Activated CD8-positive, alpha-beta memory T cell treated with anti-CD3 and anti-CD28 coated beads, Interleukin-2, amount 10 ng/mL, durations not matched to agents 7 days and 5 days (primary cell): Measurements from ENCODE around the gene RRAGD. TPM values are rescaled to one million over a fixed set of nuclear protein-coding genes. Genes with fewer than 3 reads are reported as not detected.
A peak's percentile ranks its signal among the peaks of the same experiment; 100 is the strongest.

Experiments used
- ATAC-seq: fragments of 150-1000 bp; cut with Tn5 transposase; one replicate; pipeline ENCODE4 v1.10.0; 2021; ENCODE audit warnings: moderate library complexity
- CTCF ChIA-PET: fragments of 350-600 bp; sonication (Branson Sonifier 250); formaldehyde crosslinking; loops from one replicate; lab custom pipeline; 2021; ENCODE audit warnings: antibody characterized with exemption; lab: Charles Lee
- DNase-seq: peaks from one replicate; pipeline ENCODE4 v3.0.0-alpha.2; 2020
- H3K27ac Mint-ChIP-seq: one replicate; pipeline ENCODE4 v1.8.0; 2021; ENCODE audit warnings: mild to moderate bottlenecking, mixed read lengths
- H3K27me3 Mint-ChIP-seq: one replicate; pipeline ENCODE4 v1.8.0; 2021; ENCODE audit warnings: mixed read lengths
- H3K36me3 Mint-ChIP-seq: one replicate; pipeline ENCODE4 v1.8.0; 2021; ENCODE audit warnings: mild to moderate bottlenecking, mixed read lengths
- H3K4me1 Mint-ChIP-seq: one replicate; pipeline ENCODE4 v1.8.0; 2021; ENCODE audit warnings: mixed read lengths
- H3K4me3 Mint-ChIP-seq: one replicate; pipeline ENCODE4 v1.8.0; 2021; ENCODE audit warnings: mild to moderate bottlenecking, moderate library complexity, mixed read lengths
- H3K9me3 Mint-ChIP-seq: one replicate; pipeline ENCODE4 v1.8.0; 2022; ENCODE audit warnings: low read depth, mixed read lengths
- total RNA-seq, 2 experiments: library from RNA; stranded (reverse); gene quantifications; one replicate each; pipeline ENCODE4 v1.2.3, GENCODE V29; 2021

The RRAGD gene
- total RNA-seq, 2 experiments from 2014 or later: 1.3 to 5.7 TPM

- Mint-ChIP-seq H3K4me3 (no peak overlapping the region), H3K27ac (no peak overlapping the region), H3K27me3 (peaks cover 2% of the 10 kb centered on the region), H3K36me3 (no peaks in the 10 kb centered on the region), H3K9me3 (no peaks in the 10 kb centered on the region), H3K4me1 (peaks cover 2% of the 10 kb centered on the region)
- CTCF ChIA-PET: interaction anchor here (0.6 kb wide), 1 partner anchor 802 kb away, joined by 3 read pairs; no protein-coding TSS in a partner anchor
- DNase-seq: no peak
- ATAC-seq: no peak
Observed at GRCh38 chr6:89385846-89386245, 26.2 kb downstream of the RRAGD start.

GRCh38 chr6:89385156-89385667 is 26.9 kb downstream of the RRAGD start:
- Mint-ChIP-seq H3K4me1 (peaks cover 4% of the 10 kb centered on the region), H3K27me3 (peaks cover 4% of the 10 kb centered on the region), H3K9me3 (no peaks in the 10 kb centered on the region), H3K27ac (no peak overlapping the region), H3K36me3 (no peaks in the 10 kb centered on the region), H3K4me3 (no peak overlapping the region)
- no peak for ATAC-seq
- DNase-seq: no peak
- CTCF ChIA-PET: interaction anchor here (0.6 kb wide), 1 partner anchor 803 kb away, joined by 3 read pairs; no protein-coding TSS in a partner anchor

GRCh38 chr6:89381031-89381430 is 31.0 kb downstream of the RRAGD start:
- Mint-ChIP-seq H3K9me3 (no peaks in the 10 kb centered on the region), H3K27ac (no peak overlapping the region), H3K27me3 (peaks cover 25% of the 10 kb centered on the region), H3K36me3 (peaks cover 3% of the 10 kb centered on the region), H3K4me1 (peaks cover 13% of the 10 kb centered on the region), H3K4me3 (no peak overlapping the region)
- no peak for DNase-seq
- CTCF ChIA-PET: interaction anchor here (1.5 kb wide), 1 partner anchor 13 kb away, joined by 5 read pairs; no protein-coding TSS in a partner anchor
- no peak for ATAC-seq

GRCh38 chr6:89379281-89379680 is 32.8 kb downstream of the RRAGD start:
- H3K27ac Mint-ChIP-seq: no peak overlapping the region
- no peak for ATAC-seq

GRCh38 chr6:89378628-89379027 is 33.4 kb downstream of the RRAGD start:
- H3K27me3 Mint-ChIP-seq: peaks cover 34% of the 10 kb centered on the region
- H3K4me1 Mint-ChIP-seq: peaks cover 30% of the 10 kb centered on the region
- ATAC-seq (no peak), DNase-seq (no peak)
- H3K9me3 Mint-ChIP-seq: no peaks in the 10 kb centered on the region
- H3K4me3 Mint-ChIP-seq: no peak overlapping the region
- no peak overlapping the region for H3K27ac Mint-ChIP-seq
- CTCF ChIA-PET: no interaction called here
- peaks cover 3% of the 10 kb centered on the region for H3K36me3 Mint-ChIP-seq

More at GRCh38 chr6:89379281-89379680, 32.8 kb downstream of the RRAGD start:
- peaks cover 3% of the 10 kb centered on the region for H3K36me3 Mint-ChIP-seq
- H3K4me1 Mint-ChIP-seq: peaks cover 25% of the 10 kb centered on the region
- no peak for DNase-seq
- peaks cover 30% of the 10 kb centered on the region for H3K27me3 Mint-ChIP-seq
- CTCF ChIA-PET: no interaction called here
- no peaks in the 10 kb centered on the region for H3K9me3 Mint-ChIP-seq
- H3K4me3 Mint-ChIP-seq: no peak overlapping the region

- peaks cover 3% of the 10 kb centered on the region for H3K36me3 Mint-ChIP-seq
- peaks cover 45% of the 10 kb centered on the region for H3K4me1 Mint-ChIP-seq
- no peaks in the 10 kb centered on the region for H3K9me3 Mint-ChIP-seq
- H3K27me3 Mint-ChIP-seq: peaks cover 32% of the 10 kb centered on the region
- DNase-seq (peak; percentile 96), ATAC-seq (peak; percentile 87)
- no peak overlapping the region for H3K4me3 Mint-ChIP-seq
- H3K27ac Mint-ChIP-seq: peak overlapping the region; percentile 77
- CTCF ChIA-PET: interaction anchor here (0.6 to 3.7 kb wide), 12 partner anchors 10 to 393 kb away, joined by 3 to 27 read pairs (median 4); partner anchors contain the start of genes ANKRD6, RRAGD and UBE2J1
Observed at GRCh38 chr6:89375427-89376267, 36.4 kb downstream of the RRAGD start.

GRCh38 chr6:89372506-89372901 is 39.6 kb downstream of the RRAGD start:
- Mint-ChIP-seq H3K4me3 (no peak overlapping the region), H3K9me3 (no peaks in the 10 kb centered on the region)
- DNase-seq: peak; percentile 81

GRCh38 chr6:89371849-89372505 is 40.1 kb downstream of the RRAGD start:
- H3K27ac Mint-ChIP-seq: peak overlapping the region; percentile 78
- CTCF ChIA-PET: interaction anchor here (0.6 to 4.2 kb wide), 48 partner anchors 9 to 570 kb away, joined by 3 to 90 read pairs (median 4); partner anchors contain the start of genes ANKRD6, LYRM2, PNRC1 and RRAGD

More at GRCh38 chr6:89372506-89372901, 39.6 kb downstream of the RRAGD start:
- CTCF ChIA-PET: interaction anchor here (0.8 to 4.2 kb wide), 41 partner anchors 10 to 570 kb away, joined by 3 to 90 read pairs (median 5); partner anchors contain the start of genes ANKRD6, LYRM2, PNRC1 and RRAGD
- H3K4me1 Mint-ChIP-seq: peaks cover 43% of the 10 kb centered on the region
- peaks cover 3% of the 10 kb centered on the region for H3K36me3 Mint-ChIP-seq
- H3K27ac Mint-ChIP-seq: peak overlapping the region; percentile 78
- ATAC-seq: peak; percentile 54
- peaks cover 19% of the 10 kb centered on the region for H3K27me3 Mint-ChIP-seq

GRCh38 chr6:89368999-89369398 is 43.1 kb downstream of the RRAGD start:
- ATAC-seq: no peak
- no peak overlapping the region for H3K27ac Mint-ChIP-seq

More at GRCh38 chr6:89371849-89372505, 40.1 kb downstream of the RRAGD start:
- DNase-seq: peak; percentile 89
- H3K36me3 Mint-ChIP-seq: peaks cover 3% of the 10 kb centered on the region
- H3K4me1 Mint-ChIP-seq: peaks cover 43% of the 10 kb centered on the region
- H3K27me3 Mint-ChIP-seq: peaks cover 17% of the 10 kb centered on the region
- no peak overlapping the region for H3K4me3 Mint-ChIP-seq
- peak; percentile 82 for ATAC-seq
- no peaks in the 10 kb centered on the region for H3K9me3 Mint-ChIP-seq

GRCh38 chr6:89368107-89368506 is 44.0 kb downstream of the RRAGD start:
- no peaks in the 10 kb centered on the region for H3K9me3 Mint-ChIP-seq
- no peak overlapping the region for H3K4me3 Mint-ChIP-seq
- CTCF ChIA-PET: interaction anchor here (0.7 to 10.7 kb wide), 10 partner anchors 7 to 387 kb away, joined by 3 to 119 read pairs (median 6); partner anchors contain the start of genes ANKRD6, LYRM2 and UBE2J1
- peaks cover 37% of the 10 kb centered on the region for H3K4me1 Mint-ChIP-seq
- H3K36me3 Mint-ChIP-seq: peaks cover under 1% of the 10 kb centered on the region
- no peaks in the 10 kb centered on the region for H3K27me3 Mint-ChIP-seq
- DNase-seq: peak; percentile 73
- H3K27ac Mint-ChIP-seq: no peak overlapping the region
- ATAC-seq: no peak

More at GRCh38 chr6:89368999-89369398, 43.1 kb downstream of the RRAGD start:
- H3K36me3 Mint-ChIP-seq: no peaks in the 10 kb centered on the region
- H3K4me3 Mint-ChIP-seq: no peak overlapping the region
- no peak for DNase-seq
- peaks cover 37% of the 10 kb centered on the region for H3K4me1 Mint-ChIP-seq
- CTCF ChIA-PET: interaction anchor here (0.7 to 10.7 kb wide), 5 partner anchors 9 to 331 kb away, joined by 3 to 119 read pairs (median 5); partner anchors contain the start of genes PM20D2 and UBE2J1
- peaks cover 2% of the 10 kb centered on the region for H3K27me3 Mint-ChIP-seq
- no peaks in the 10 kb centered on the region for H3K9me3 Mint-ChIP-seq

- ATAC-seq: no peak
- Mint-ChIP-seq H3K36me3 (peaks cover 10% of the 10 kb centered on the region), H3K4me1 (peaks cover 39% of the 10 kb centered on the region), H3K4me3 (no peak overlapping the region), H3K27me3 (no peaks in the 10 kb centered on the region), H3K27ac (no peak overlapping the region), H3K9me3 (peaks cover 2% of the 10 kb centered on the region)
- no peak for DNase-seq
- CTCF ChIA-PET: interaction anchor here (1.3 to 10.7 kb wide), 5 partner anchors 8 to 245 kb away, joined by 3 to 119 read pairs (median 27); partner anchors contain the start of gene UBE2J1
Observed at GRCh38 chr6:89364586-89364985, 47.5 kb downstream of the RRAGD start.

- Mint-ChIP-seq H3K36me3 (peaks cover 10% of the 10 kb centered on the region), H3K9me3 (peaks cover 2% of the 10 kb centered on the region), H3K4me3 (no peak overlapping the region), H3K27me3 (no peaks in the 10 kb centered on the region), H3K27ac (peak overlapping the region; percentile 72), H3K4me1 (peaks cover 55% of the 10 kb centered on the region)
- no peak for ATAC-seq
- no peak for DNase-seq
- CTCF ChIA-PET: interaction anchor here (0.9 to 10.7 kb wide), 3 partner anchors 9 to 57 kb away, joined by 3 to 119 read pairs (median 55); partner anchors contain the start of gene UBE2J1
Observed at GRCh38 chr6:89361171-89361570, 50.9 kb downstream of the RRAGD start.
